Ecto neural progenitor cell (in vitro differentiated cells): ENCODE data around the gene RILP.

Source experiments
- DNase-seq: peaks from one replicate; pipeline ENCODE4 v3.0.0-alpha.2; 2018; ENCODE audit warnings: low spot score

RILP gene

GRCh38 chr17:1647802-1648171, 1.9 kb downstream of the RILP start:
- no peak for DNase-seq

DNA sequence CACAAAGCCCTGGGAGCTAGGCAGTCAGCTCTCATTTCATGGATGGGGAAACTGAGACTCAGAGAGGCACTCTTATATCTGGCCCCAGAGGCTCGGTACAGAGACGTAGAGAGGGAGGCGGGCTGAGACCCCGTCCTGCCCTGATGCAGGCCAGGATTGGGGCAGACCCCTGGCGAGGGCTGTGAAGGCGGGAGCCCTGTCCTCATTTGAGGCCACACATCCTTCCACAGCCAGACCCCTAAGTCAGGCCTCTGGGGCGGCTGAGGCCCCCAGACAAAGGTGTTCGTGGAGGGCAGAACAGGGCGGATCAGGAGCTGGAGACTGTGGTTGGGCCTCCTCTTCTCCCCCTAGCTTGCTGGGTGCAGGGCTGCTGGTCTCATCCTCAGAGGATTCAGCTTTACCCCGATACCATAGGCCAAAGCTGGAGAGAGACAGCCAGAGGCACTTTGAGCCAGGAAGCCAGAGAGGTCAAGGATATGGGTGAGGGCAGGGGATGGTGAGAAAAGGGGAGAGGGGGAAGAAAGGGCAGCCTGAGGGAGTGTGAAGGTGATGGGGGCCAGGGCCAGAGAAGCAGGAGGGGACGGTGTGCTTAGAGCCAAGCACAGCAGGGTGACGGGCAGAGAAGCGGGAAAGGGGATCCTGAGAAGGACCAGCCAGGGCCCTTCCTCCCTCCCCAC, 3.3 kb downstream of the RILP start:
- no peak for DNase-seq

DNA sequence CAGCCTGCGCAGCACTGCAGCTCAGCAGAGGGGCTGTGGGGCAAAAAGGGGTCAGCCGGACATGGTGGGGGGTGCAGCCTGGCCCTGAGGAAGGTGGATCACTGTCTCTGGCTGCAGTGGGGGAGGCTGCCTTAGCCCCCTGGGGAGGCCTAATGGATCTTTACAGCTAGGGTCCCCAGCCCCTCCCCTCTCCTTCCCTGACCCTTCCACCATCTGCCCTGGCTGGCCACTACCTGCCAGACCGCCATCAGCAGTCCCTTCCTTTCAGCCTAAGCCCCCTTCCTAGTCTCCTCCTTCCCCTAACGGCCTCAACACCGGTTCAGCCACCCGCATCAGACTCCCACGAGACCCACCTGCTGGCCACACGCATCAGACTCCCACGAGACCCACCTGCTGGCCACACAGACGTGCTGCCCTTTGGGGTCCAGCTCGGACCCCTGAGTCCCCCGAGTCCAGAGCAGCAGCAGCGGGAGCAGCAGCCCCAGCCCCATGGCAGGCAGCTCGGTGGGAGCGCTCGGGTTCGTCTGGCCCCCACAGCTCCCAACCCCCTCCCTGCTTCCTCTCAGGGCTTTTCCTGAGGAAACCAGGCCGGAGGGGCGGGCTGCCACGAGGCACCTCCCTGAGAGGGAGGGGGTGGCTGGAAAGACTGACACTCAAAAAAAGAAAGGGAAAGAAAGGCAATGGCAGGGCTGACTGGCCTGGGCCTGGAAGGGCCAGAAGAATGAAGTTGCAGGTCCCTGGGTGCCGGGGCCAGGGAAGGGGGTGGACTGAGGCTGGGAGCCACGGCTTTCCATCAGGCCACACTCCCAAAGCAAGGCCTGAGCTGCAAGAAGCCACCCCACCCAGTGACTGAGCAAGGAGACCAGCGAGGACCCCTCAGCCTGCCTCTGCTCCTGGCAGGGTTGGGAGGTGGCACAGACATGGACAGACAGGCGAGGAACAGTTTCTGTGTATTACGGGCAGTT, 4.2 kb downstream of the RILP start, which contains the start of gene SCARF1:
SCARF1 (minus strand) TSS at position 526 of the 965 bp plus-strand sequence; CDS start at position 491, 35 bp downstream.
- DNase-seq, result peak; percentile 57

DNA sequence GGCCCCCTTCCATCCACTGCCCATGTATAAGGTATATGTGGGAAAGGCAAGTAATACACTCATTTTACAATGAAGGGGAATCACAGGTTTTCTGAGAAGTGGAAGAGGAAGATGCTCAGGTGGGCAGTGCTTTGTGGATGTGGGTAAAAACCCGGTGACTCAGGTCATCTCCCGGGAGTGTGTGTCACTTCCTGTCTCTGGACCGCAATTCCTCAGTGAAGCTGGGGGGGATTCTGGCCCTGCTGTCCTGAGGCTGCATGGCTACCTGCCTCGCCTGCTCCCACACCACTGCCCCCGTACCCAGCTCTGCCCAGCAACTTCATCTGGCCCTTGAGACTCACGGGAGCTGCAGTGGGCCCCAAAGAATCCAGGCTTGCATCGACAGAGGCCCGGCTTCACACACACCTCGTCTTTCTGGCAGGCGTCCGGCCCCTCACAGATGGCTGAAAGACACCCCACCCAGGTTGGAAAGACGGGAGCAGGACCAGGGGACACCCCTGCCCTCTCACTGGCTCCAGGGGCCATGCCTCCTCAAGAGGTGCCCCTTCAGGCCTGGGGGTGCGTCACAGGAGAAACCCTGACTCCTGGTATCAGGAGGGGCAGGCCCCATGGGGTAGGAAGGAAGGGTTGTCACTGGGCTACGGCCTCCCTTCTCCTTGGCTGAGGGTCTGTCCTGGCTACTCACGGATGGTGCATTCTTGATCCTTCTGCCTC, 5.0 kb downstream of the RILP start:
- peak; percentile 51 for DNase-seq

DNA sequence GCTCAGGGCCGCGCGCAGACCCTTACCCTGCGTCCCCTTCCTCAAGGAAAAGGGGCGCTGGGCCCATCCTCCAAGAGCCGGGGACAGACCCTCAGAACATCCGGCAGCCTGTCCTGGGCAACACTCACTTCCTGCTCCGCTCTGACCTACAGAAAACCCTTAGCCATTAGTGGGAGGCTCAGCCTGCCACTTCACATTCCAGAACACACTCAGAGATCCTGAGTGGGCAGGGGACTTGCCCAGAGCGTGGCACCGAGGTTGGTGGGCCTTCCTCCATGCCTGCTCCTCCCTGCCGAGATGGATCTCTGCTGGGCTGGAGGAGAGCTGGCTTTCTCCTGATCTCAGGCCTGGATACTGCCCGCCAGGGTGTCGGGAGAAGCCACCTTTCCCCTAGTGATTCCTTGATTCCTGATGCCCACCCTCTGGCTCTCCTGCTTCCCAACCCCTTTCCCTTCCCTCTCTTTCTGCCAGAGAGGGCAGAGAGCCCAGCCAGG, 5.6 kb downstream of the RILP start:
- no peak for DNase-seq

DNA sequence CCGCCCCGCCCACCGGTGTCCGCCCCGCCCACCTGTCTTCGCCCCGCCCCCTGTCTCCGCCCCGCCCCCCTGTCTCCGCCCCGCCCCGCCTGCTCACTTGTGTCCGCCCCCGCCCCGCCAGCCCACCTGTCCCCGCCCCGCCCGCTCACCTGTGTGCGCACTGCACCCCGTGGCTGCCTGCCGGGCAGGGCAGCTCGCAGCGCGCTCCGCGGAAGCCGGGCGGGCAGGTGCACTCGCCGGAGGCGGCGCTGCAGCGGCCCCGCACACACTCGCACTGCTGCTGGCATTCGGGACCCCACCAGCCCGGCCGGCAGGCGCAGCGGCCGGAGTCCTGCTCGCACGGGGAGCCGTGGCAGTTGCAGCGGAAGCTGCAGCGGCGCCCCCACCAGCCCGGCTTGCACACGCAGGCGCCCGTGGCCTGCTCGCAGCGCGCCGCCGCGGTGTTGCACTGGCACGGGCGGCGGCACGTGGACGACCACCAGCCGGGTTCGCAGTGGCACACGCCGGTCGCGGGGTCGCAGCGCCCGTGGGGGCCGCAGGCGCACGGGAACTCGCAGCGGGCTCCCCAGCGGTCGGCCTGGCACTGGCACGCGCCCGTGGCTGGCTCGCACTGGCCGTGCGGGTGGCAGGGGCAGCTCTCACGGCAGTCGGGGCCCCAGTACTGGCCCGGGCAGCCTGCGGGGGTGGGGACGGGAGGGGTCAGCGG, 6.2 kb downstream of the RILP start:
- peak; percentile 85 for DNase-seq

GRCh38 chr17:1641065-1641403, 8.6 kb downstream of the RILP start:
- no peak for DNase-seq

GRCh38 chr17:1640329-1641064, 9.2 kb downstream of the RILP start:
- no peak for DNase-seq

DNA sequence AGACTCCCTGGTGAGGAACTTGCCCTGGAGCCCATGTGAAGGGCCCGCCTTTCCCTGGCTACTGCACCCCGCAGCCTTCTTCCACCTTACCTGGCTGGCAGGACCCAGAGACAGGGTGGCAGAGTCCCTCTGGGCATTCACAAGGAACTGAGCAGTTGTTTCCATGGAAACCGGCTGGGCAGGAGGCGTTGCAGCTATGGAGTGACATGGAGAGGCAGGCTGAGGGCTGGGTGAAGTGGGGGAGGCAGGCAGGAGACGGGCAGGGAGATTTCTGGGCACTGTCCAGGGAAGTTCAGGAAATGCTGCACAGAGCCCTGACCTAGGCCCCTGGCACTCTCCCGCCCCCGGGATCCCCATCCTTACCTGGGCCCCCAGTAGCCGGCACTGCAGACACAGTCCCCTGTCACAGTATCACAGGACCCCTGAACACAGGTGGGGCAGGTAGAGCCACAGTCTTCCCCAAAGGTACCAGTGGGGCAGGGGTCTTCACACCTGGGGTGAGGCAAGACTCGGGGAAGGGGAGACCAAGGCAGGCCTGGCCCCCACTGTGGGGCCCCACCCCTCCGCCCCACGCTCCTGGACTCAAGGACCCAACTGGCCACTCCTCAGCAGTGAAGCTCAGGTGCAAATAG, 10.0 kb downstream of the RILP start:
- DNase-seq, result peak; percentile 58

GRCh38 chr17:1638624-1639300, 10.9 kb downstream of the RILP start:
- peak; percentile 52 for DNase-seq

DNA sequence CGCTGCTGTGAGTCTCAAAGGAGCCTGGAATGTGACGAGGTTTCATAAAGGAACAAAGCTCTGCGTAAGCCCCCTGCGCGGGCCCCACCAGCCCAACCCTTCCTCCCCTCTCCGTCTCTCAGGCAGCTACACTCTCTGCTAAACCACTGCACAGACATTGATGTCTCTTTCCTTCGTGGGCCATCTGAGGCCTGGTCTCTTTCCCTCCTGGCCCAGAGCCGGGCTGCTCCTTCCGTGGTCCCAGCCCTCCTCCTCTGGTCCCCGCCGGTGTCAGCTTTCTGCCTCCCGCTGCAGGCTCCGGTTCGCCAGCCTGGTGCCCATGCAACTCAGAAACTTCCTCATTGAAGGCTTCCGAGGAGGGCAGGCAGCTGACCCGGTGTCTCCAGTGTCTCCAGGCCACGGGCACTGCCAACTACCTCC, 11.5 kb downstream of the RILP start:
- DNase-seq, result peak; percentile 66

DNA sequence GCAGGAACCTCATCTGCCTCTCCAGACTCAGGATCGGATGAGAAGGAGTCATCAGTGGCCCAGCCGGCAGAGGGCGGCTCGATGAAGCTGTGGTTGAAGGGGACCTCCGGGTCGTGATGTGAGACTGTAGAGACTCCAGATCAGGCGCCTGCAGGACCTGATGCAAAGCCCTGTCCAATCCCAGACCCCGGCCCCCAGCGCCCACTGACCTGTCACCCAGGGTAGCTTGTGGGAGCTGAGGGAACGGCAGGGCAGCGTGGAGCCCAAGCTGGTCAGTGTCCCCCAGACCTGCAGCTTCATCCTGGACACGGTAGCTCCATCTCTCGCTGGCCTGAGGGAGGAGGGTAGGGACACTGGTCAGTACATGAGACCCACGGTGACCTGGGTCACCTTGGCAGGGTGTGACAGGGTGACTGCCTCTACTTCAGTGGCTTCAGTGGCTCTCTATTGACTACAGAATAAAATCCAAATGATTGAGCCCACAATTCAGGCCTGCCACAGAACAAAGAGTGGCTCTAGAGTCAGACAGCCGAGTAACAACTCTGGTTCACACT, 12.9 kb downstream of the RILP start:
- no peak for DNase-seq

- no peak for DNase-seq
Measured at GRCh38 chr17:1635675-1636465, 13.8 kb downstream of the RILP start.

DNA sequence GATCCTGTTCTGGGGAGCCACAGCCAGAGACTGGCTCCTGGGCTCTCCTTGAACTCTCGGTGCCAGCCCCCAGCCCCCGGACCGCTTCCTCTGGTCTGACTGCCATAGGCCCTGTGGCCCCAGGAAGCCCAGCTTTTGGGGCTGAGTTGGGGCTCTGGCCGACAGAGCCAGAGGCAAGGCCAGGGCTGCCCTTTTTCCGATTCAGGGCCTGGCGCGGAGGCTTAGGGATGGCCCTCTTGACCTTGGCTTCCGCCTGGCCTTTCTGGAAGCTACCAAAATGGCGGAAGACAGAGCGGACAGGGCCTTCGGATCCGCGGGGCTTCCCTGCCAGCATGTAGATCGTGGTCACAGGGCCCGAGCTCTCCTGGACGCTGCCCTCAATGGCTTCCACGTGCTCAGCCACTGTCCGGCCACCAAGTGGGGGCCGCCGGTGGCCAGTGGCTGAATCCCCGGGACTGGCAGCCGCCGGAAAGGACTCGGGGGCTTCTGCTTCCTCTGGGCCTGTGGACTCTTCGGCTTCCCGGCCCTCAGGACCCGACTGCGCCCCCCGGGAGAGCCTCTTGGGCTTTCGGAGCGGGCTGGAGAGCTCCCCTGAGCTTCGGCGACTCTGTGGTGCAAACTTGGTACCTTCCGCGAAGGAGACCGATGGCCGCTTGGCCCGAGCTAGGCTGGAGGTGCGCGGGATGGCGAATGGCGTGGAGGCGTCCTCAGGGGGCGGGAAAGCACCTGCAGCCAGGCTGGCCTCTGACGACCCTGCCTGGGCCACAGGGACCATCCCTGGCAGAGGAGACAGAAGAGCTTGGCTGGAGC, 14.6 kb downstream of the RILP start:
- DNase-seq, result no peak

DNA sequence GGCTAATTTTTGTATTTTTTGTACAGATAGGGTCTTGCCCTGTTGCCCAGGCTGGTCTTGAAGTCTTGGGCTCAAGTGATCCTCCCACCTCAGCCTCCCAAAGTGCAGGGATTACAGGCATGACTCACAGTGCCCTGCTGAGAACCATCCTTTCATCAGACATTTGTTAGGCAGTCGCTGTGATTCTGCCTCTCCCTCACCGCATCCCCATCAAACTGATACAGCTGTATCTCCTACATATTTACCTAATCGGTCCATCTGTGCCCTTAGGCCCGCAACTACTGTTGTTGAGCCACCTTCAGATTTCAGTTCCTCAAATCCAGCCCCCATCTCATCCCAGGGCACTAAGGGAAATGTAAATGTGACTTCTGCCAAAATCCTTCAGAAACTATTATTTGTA, 19.0 kb downstream of the RILP start:
- DNase-seq, result no peak

DNA sequence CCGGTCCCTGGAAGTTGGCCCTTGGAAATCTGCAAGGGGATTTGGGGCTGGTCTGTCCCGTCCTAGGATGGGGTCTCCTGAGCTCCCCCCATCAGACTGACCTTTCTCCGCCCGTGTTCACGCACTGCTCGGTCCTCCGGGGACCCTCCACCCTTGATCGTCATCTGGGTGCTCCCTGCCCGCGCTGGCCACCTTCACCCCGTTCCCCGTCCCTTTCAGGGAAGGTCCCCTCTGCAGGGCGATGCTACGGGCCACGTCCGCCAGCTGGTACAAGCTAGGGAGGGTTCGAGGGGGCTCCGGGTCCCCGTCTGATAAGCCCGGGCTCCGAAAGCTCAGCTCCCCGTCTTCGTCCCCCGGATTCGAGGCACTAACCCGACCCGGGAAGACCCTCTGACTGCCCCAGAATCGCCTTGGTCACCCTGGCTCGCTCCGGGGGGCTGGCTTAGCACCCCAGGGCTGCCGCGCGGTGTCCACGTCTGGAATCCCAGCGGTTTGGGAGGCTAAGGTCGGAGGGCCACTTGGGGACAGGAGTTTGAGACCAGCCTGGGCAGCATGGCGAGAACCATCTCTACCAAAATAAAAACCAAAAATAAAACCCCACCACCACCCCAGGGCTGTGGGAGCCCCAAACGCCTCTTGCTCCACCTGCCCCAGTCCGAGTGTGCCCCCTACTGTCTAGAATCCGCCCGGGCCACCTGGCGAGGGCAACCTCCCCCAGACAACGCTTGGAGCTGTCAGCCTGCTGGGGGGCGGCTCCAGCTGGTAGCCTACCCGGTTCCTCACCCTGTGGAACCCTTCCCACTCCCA, 20.0 kb downstream of the RILP start:
- DNase-seq, result peak; percentile 76

- DNase-seq, result peak; percentile 100
Measured at GRCh38 chr17:1628856-1629503, 20.7 kb downstream of the RILP start.
